ENCODE results near the gene PTPN1.

PTPN1 gene

DNA sequence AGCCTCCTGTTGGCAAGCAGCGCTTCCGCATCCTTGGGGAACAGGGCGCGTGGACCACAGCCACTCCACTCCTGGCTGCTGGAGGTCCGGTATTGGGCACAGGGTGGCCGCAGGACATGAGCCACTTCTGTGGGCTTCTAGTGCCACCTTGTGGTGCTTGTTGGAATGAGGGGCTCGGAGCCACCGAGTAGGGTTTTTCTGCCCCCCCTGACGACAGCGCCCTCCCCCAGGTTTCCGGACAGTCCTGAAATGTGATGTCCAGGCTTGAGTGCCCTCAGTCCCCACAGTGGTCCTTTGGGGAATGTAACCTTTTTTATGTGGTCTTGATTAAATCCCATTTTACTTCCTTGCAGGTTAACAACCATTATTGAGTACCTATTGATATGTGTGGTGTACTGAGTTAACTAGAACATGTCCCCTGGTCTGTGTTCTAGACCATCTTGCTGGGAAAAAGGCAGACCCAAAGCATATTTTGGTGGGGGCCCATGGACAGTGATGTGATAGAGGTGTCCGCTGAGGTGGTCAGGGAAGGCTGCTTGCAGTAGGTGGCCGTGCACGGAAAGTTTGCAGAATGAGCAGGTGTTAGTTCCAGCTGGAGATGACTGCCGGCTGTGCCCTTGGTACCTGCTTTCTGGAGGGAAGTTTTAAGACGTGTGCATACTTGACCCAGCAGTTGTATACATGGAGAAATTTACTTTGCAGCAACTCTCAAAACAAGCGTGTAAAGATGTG lies 70.0 kb downstream of the PTPN1 start:
- DNase-seq, result no peak

DNA sequence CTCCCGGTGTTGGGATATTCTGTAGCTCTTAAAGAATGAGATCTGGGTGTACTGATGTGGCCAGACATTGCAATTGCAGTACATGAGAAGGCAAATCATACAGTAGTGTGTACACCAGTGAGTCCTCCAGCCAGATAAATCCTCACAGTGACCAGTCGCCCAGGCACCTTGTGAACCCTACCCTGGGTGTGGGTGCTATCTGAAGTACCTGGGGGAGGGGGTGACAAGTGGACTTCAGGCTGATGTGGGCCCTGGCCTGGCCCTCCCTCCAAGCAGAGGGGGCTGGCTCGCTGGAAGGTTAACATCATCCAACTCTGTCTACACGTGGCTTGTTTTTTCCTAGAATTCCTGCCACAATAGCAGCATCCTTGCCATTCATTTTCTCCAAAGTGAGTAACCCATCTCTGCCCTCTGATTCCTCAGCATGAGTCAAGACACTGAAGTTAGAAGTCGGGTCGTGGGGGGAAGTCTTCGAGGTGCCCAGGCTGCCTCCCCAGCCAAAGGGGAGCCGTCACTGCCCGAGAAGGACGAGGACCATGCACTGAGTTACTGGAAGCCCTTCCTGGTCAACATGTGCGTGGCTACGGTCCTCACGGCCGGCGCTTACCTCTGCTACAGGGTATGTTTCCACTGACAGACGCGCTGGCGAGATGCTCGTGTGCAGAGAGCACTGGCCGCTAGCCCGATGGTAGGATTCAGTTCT lies 70.8 kb downstream of the PTPN1 start:
- DNase-seq, result no peak

DNA sequence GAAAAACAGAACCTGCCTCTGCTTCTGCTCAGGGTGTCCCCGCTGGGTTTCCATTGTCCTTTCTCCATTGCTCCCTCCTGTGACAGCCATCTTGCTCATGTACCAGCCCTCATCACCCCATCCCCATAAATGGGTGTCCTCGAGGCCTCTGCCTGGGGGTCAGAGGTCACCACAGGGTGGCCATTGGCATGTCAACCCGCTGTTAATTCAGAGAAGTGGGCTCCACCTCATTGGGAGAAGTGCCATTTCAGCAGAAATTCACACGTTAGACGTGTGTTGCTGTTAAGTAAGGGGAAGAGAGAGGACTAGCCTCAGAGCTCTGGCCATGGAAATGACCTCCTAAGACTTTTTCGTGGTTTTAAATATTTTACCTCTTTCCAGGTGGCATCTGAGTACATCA lies 71.9 kb downstream of the PTPN1 start:
- no peak for DNase-seq

DNA sequence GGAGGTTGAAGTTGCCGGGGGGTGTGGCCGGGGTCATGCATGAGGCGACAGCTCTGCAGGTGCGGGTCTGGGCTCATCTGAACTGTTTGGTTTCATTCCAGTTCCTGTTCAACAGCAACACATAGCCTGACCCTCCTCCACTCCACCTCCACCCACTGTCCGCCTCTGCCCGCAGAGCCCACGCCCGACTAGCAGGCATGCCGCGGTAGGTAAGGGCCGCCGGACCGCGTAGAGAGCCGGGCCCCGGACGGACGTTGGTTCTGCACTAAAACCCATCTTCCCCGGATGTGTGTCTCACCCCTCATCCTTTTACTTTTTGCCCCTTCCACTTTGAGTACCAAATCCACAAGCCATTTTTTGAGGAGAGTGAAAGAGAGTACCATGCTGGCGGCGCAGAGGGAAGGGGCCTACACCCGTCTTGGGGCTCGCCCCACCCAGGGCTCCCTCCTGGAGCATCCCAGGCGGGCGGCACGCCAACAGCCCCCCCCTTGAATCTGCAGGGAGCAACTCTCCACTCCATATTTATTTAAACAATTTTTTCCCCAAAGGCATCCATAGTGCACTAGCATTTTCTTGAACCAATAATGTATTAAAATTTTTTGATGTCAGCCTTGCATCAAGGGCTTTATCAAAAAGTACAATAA lies 72.5 kb downstream of the PTPN1 start:
- no peak for DNase-seq

DNA sequence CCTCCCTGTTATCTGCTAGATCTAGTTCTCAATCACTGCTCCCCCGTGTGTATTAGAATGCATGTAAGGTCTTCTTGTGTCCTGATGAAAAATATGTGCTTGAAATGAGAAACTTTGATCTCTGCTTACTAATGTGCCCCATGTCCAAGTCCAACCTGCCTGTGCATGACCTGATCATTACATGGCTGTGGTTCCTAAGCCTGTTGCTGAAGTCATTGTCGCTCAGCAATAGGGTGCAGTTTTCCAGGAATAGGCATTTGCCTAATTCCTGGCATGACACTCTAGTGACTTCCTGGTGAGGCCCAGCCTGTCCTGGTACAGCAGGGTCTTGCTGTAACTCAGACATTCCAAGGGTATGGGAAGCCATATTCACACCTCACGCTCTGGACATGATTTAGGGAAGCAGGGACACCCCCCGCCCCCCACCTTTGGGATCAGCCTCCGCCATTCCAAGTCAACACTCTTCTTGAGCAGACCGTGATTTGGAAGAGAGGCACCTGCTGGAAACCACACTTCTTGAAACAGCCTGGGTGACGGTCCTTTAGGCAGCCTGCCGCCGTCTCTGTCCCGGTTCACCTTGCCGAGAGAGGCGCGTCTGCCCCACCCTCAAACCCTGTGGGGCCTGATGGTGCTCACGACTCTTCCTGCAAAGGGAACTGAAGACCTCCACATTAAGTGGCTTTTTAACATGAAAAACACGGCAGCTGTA lies 73.4 kb downstream of the PTPN1 start:
- DNase-seq, result no peak

DNA sequence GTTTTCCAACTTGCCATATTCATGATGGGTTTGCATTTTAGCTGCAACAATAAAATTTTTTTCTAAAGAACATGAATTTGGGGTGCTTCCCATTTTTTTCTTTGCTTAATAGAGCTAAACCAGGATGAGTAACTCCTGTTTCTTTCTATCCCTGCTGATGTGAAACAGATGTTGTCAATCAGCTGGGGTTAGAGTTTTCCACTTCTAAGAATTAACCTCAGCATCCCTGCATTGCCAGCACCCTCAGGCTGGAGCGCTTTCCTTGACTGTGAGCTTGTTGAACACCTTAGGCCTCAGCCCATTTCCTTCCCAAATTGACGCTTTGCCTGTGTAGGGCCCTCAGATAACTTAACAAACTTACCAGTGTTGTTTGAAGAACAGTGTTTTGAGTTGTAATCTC lies 74.5 kb downstream of the PTPN1 start:
- DNase-seq, result no peak

DNA sequence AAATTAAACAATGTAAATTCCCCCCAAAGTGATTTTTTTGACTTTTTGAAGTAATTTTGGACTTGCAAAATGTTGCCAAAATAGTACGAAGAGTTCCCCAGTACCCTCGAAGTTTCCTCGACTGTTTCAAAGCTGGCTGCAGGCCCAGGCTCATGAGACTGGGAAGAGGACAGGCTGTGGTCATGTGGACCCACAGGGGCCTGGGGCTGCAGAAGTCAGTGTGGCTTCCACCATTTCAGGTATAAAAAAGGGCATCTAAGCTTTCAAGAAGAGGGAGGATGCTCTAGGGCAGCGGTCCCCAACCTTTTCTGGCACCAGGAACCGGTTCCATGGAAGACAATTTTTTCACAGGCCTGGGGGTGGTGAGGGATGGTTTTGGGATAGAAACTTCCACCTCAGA lies 75.0 kb downstream of the PTPN1 start:
- no peak for DNase-seq

DNA sequence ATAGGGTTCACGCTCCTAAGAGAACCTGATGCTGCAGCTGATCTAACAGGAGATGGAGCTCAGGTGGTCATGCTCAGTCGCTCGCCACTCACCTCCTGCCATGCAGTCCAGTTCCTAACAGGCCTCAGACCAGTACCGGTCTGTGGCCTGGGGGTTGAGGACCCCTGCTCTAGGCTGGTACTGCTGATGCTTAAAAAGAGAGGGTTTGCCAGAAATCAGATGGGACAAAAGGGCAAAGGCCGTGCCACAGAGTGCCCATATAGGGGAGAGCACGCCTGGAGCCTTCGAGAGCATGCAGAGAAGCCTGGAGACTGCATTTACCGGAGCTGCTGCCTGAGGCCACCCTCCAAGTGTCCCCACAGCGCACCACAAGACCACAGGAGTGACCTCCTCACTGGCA lies 75.5 kb downstream of the PTPN1 start:
- no peak for DNase-seq

DNA sequence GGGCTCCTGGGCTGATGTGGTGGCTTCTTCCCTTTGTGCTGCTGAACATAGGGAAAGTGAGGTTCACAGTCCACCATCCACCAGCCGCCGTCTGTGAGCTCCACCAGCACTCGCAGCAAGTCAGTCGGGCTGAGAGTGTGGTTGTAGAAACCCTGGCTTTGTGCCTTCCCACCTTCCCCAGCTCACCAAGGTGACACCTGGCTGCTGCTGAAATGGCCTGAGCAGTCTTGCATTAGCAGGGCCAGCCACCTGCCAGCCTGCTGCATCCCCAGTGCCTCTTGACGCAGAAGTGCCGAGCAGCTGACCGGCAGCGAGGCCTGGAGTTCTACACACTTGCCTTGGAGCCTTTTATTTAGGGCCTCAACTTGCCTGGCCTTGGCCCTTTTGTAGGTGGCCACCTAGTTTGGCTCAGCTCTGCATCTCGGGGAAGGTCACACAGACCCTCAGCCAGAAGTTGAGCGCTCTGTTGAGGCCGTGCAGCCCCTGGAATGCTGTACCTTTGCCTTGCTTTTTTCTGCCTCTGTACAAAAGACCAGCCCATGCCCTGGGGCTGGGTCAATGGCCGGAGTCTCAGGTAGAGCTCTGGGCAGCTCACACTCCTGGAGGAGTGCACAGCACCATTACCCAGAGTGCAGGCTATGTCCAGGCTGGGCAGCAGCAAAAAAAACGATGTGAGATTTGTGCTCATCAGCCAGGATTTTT lies 76.5 kb downstream of the PTPN1 start:
- DNase-seq, result no peak

DNA sequence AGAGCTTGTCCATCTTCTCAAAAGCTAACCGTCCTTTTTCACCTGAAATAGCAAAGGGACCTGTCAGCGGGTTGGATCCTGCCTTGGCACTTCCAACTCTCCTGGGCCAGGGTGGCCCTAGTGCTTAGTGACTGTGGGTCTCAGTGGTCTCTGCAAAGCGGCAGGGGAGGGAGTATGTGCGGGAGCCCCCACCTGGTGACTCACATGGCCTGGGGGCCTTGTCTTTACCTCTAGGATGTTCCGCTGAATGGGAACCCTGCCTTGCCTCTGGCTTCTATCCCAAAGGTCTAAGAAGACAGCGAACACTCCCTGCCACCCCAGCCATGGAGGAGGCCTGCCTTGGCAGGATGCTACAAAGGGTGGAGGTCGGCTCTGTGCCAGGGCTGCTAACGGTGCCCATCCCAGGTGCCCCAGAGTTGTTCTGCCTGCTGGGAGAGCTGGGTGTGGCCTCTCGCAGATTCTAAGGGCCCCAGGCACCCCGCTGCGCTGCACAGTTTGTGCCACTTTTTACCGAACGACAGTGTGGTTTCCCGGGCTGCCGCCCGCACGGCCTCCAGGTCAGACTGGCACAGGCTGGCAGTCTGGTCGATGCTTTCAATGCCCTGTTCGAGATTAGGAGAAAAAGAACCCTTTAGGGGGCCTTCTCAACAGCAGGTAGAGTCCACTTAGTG lies 77.2 kb downstream of the PTPN1 start:
- DNase-seq, result peak; percentile 67

DNA sequence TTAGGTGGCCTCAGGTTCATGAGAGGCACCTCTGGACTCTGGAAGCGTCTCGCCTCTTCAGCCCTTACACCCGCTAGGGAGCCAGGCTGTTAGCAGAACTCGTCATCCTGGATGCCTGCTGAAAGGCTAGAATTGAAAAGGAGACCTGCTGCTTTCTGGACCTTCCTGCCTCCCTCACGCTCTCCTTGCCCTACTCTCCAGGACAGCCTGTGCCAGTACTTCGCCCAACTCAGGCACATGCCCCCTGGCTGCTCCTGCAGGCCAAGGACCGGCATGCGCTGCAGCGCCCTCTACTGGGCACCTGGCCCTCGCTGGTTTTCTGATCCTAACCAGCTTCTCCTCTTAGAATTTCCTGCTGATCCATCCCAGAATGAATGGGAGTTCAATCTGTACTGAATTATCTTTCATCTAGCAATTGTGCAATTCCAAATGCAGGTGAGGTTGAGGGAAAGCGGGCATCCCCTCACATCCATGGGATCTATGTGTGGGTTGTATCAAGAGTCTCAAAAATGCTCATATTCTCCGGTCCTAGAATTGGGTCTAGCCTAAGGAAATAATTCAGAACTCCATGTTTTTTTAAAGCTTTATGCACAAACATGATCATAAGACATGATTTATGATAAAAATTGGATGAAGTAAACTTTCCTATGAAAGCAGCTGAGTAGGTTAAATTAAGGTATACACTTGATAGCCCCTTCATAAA lies 78.0 kb downstream of the PTPN1 start:
- DNase-seq, result peak; percentile 43

DNA sequence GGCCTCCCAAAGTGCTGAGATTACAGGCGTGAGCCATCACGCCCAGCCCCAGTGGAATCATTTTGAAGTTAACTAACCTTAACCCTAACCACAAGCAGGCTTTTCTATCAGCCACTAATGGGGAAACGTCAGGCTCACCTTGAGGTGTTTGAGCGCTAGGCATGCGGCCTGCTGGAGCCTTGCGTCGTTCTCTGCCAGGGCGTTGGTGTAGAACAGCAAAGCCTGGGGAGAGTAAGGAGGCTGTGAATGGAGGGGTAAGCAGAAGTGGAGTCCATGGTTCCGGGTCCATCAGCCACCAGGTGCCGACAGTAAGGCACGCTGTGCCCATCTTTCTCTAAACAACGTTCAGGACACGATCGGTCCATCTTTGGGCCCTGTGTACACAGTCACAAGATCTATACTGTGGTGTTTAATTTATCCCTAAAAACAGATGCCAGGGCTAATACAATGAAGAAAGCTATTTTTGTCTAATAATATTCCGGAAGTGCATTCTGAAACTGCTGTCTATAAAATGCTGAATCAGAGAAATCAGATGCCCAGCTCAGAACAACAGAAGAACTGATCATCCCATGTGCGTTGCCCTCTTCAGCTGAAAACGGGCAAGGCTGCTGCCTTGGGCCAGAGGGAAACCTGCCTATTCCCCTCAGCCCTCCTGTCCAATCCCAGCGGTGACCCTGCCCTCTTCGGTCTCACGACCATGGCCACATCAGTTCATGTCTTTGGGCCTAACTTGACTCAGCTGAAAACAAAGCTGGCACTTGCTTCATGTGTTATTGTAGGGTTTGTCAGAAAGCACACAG lies 79.6 kb downstream of the PTPN1 start:
- no peak for DNase-seq

DNA sequence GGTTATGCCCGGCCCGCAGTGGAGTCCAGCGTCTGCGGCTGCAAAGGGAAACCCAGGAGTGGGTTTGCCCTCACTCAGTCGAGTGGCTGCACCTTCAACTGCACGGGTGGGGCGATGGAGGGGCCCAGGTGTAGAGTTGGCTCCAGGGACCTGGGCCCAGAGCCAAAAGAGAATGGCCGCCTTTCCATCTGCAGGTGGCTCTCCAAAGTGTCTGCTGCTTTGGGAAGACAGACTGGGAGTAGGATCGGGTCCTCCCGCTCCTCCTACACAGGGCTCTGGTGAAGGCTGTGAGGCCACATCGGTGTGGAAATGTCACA lies 80.1 kb downstream of the PTPN1 start:
- peak; percentile 74 for DNase-seq

DNA sequence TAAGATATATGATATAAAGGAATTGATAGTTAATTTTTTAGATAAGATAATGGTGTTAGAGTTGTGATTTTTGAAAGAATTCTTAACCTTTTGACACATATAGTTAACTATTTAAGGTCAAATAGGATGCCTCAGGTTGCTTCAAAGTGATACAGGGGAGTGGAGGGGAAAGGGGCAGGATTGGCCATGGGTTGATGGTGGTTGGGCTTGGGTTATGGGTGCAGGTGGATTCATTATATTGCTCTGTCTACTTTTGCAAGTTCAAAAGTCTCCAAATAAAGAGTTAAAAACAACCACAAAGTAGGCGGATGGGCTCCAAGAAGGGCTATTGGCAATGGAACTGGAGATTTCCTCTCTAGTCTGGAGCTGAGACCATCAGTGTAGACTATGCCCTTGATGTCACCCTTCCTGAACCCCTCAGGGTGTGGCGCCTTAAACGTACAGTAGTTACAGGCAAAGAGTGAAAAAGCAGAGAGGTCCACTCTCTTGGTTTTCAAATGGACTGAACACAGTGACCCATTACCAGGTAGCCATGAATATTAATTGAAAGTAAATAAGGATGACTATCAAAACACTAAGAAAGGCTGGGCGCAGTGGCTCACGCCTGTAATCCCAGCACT lies 81.2 kb downstream of the PTPN1 start:
- no peak for DNase-seq

DNA sequence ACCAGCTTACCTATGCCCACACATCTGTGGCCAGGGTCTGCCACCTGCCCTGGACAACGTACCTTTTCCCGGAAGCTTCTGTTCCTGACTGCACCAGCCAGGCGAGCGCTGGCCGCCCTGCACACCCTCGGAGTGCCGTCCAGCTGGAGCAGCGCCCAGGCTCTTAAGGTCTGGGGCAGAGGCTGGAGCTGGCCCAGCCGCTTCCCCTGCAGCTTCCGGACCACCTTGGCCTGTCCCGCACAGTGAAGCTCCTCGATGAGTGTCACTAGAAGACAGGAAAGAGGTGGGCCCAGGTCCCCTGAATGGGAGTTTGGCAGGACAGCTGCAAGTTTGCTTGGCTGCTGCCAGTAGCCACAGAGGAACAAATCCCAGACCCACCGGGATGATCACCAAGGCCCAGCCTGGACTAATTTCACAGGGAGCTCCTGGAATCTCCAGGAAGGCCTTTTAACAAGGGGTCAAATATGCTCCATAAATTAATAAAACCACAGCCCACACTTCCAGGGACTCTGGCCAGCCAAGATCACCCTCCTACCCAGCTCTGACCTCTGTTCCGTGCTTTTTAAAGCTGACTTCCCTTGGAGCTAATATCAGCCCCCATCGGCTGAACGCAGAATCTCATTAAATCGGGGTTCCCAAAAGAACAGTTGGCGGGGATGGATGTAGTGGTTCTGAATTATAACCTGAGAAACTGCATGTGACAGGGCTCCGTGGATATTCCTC lies 82.3 kb downstream of the PTPN1 start:
- DNase-seq, result no peak

DNA sequence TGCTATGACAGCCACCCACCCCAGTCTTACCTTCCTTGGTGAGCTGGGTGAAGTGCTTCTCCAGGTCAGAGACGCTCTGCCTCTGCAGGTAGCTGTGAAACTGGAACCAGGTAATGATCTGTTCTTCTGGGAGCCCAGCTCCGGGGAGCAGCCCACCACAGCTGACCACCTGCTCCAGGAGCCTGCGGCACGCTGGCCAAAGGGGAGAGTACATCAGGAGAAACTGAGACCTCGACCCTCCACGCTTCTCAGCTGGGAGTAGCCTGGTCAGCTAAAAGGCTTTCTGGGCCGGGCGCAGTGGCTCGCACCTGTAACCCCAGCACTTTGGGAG lies 82.8 kb downstream of the PTPN1 start:
- DNase-seq, result no peak

DNA sequence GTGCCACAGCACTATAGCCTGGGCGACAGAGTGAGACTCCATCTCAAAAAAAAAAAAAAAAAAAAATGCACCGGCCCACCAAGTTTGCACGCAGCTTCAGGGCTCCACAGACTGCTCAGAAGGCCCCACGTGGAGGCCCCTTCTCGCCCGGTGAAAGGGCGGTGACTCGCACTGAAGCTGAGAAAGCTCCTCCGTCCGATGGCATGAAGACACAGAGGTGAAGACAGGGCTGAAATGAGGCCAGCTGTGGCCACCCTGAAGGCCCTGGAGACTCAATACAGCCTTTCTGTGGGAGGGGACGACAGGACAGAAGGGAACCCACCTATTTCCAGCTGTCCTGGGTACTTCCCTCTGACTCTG lies 84.0 kb downstream of the PTPN1 start:
- no peak for DNase-seq

DNA sequence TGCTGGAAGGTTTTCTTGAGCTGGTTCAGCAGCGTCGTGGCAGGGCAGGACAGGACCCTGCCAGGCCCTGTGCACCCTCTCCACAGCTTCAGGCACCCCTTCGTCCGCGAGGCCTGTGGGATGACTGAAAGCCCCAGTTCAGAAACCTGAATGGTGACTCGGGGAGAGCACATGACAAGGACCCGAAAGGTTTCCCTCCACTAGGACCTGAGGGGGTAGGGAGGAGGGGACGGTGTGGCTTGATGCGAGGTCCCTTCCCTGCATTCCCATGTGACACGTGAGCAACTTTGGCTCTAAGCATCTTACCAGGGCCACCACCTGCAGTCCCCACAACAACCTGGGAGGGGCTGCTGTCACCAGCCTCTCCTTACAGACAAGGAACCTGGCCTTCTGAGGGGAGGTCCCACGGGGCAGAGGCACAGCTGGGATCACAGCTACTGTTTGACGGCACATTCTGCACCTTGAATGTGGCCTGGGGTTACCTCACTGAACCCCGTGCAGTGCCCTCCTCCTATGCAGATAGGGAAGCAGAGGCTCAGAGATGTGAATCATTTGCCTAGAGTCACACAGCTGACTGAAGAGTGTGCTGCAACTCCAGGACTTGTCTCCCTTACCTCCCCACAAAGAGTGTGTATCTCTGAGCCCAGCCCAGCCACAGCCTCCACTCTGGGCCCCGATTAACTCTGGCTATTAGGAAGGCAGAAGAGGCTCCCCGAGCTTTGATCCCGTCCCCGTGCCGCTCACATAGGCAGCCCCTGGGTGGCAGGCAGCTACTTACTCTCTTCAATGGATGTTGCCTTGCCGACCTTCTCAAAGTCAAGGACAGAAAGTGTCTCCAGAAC lies 84.6 kb downstream of the PTPN1 start:
- no peak for DNase-seq

DNA sequence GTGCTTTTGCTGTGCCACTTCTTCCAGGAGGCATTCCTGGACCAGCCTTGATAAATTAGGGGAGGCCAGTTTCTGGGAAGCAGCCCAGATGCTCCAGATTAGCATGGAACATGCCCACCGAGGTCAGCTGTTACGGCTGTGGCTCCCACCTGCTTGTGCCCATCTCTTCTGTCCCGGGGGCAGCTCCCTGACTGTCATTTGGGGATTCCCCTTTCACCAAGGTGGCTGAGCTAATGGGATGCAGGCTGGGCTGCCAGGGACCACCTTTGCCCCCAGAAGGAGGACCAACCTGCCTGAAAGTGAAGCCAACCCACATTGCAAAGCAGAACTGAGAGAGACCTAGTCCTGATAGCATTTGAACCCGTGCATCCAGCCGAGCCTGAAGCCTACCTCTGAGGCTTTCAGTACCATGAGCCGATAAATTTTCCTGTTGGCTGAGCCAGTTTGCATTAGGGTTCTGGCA lies 85.3 kb downstream of the PTPN1 start:
- DNase-seq, result no peak
